B cell (primary cell): ENCODE measurements around the gene CHPT1. TPM values are rescaled to one million over a fixed set of nuclear protein-coding genes. Genes with fewer than 3 reads are reported as not detected.

Experiments used
- ATAC-seq: fragments of 200-7000 bp; cut with Tn5 transposase; one replicate; pipeline ENCODE4 v1.10.0; 2021; ENCODE audit warnings: low read depth, mild to moderate bottlenecking, moderate number of reproducible peaks, moderate library complexity
- CTCF ChIA-PET: fragments of 350-600 bp; sonication (Branson Sonifier 250); formaldehyde crosslinking; loops from one replicate; lab custom pipeline; 2021; ENCODE audit warnings: antibody characterized with exemption, inconsistent platforms; lab: Charles Lee
- POLR2A ChIA-PET: fragments of 350-600 bp; sonication (Branson Sonifier 250); formaldehyde crosslinking; loops from one replicate; lab custom pipeline; 2021; ENCODE audit warnings: antibody characterized with exemption; lab: Charles Lee
- DNase-seq: peaks from one replicate; pipeline ENCODE4 v3.0.0; 2013
- H2AFZ ChIP-seq: 2 replicates; pipeline ENCODE4 v1.6.1; 2012; ENCODE audit warnings: mild to moderate bottlenecking, low read depth, low read length; ENCODE audit not compliant: insufficient read depth, poor library complexity, severe bottlenecking
- H3K27ac ChIP-seq, 2 donors: 1 replicate in 1 of 2; 2 replicates in 1 of 2; pipeline ENCODE4 v1.5.1; 2012 to 2013; ENCODE audit warnings: low read length in 2 of 2, mild to moderate bottlenecking in 2 of 2, moderate library complexity in 1 of 2
- H3K27me3 ChIP-seq, 4 experiments: fragments of 200-600 bp in 1 of 4; sonication (generic) in 1 of 4; replicated peaks in 1 of 4; 1 replicate in 2 of 4; 2 replicates in 2 of 4; pipeline versions ENCODE4 v1.6.1 to v1.7.0; 2013 to 2016; ENCODE audit warnings: low read length in 3 of 4, mild to moderate bottlenecking in 2 of 4, mixed read lengths in 1 of 4, moderate library complexity in 1 of 4; ENCODE audit not compliant: insufficient read depth in 4 of 4, control insufficient read depth in 3 of 4; ENCODE audit errors: control extremely low read depth in 1 of 4
- H3K36me3 ChIP-seq, 2 experiments: replicated peaks in 1 of 2; 1 replicate in 1 of 2; 2 replicates in 1 of 2; pipeline versions ENCODE4 v1.6.1 to v1.7.1; 2013; ENCODE audit warnings: low read length in 1 of 2; ENCODE audit not compliant: insufficient read depth in 2 of 2, control insufficient read depth in 1 of 2; ENCODE audit errors: control extremely low read depth in 1 of 2, extremely low read depth in 1 of 2
- H3K4me1 ChIP-seq, 2 donors: fragments of 200-600 bp in 1 of 2; sonication (generic) in 1 of 2; 1 replicate in 1 of 2; 2 replicates in 1 of 2; pipeline versions ENCODE4 v1.5.1 to v1.6.1; 2013 to 2017; ENCODE audit warnings: low read length in 2 of 2; ENCODE audit not compliant: control insufficient read depth in 2 of 2, insufficient read depth in 2 of 2
- H3K4me2 ChIP-seq: replicated peaks from 2 replicates; pipeline ENCODE3; 2012; ENCODE audit warnings: mild to moderate bottlenecking, low read depth, low read length; ENCODE audit not compliant: poor library complexity, severe bottlenecking
- H3K4me3 ChIP-seq, 5 experiments: fragments of 200-600 bp in 1 of 5; sonication (generic) in 1 of 5; 1 replicate in 3 of 5; 2 replicates in 2 of 5; pipeline versions ENCODE4 v1.5.1 to v1.7.0; 2011 to 2016; ENCODE audit warnings: low read length in 4 of 5, mild to moderate bottlenecking in 4 of 5, low read depth in 2 of 5, control low read depth in 1 of 5, moderate library complexity in 1 of 5; ENCODE audit not compliant: insufficient read depth in 1 of 5; ENCODE audit errors: control extremely low read depth in 1 of 5, extremely low read depth in 1 of 5
- H3K79me2 ChIP-seq: fragments of 200-600 bp; sonication (generic); one replicate; pipeline ENCODE4 v1.6.0; 2016; ENCODE audit warnings: low read length; ENCODE audit not compliant: control insufficient read depth, insufficient read depth
- H3K9ac ChIP-seq: fragments of 200-600 bp; sonication (generic); 2 replicates; pipeline ENCODE4 v1.6.1; 2017; ENCODE audit warnings: mild to moderate bottlenecking, low read length, moderate library complexity
- H3K9me3 ChIP-seq, 3 donors: one replicate each; pipeline versions ENCODE4 v1.6.1 to v1.7.1; 2013; ENCODE audit warnings: low read length in 2 of 3; ENCODE audit not compliant: control insufficient read depth in 2 of 3, insufficient read depth in 1 of 3; ENCODE audit errors: control extremely low read depth in 1 of 3
- H4K20me1 ChIP-seq: 2 replicates; pipeline ENCODE4 v1.6.0; 2012; ENCODE audit warnings: mild to moderate bottlenecking, low read length; ENCODE audit not compliant: insufficient read depth, control insufficient read depth, poor library complexity, severe bottlenecking
- H3K27ac Mint-ChIP-seq: one replicate; pipeline ENCODE4 v1.8.0; 2021; ENCODE audit warnings: mixed read lengths
- H3K27me3 Mint-ChIP-seq: one replicate; pipeline ENCODE4 v1.8.0; 2021; ENCODE audit warnings: mixed read lengths
- H3K4me1 Mint-ChIP-seq: one replicate; pipeline ENCODE4 v1.8.0; 2021; ENCODE audit warnings: mixed read lengths
- H3K4me3 Mint-ChIP-seq: one replicate; pipeline ENCODE4 v1.8.0; 2021; ENCODE audit warnings: mixed read lengths
- H3K9me3 Mint-ChIP-seq: one replicate; pipeline ENCODE4 v1.8.0; 2022; ENCODE audit warnings: mixed read lengths; ENCODE audit not compliant: insufficient read depth
- EZH2 ChIP-seq: IDR thresholded peaks from 2 replicates; pipeline ENCODE4 v1.6.1; 2012; ENCODE audit warnings: borderline replicate concordance, low read depth, mild to moderate bottlenecking, moderate library complexity, low read length; ENCODE audit not compliant: insufficient read depth, poor library complexity, severe bottlenecking
- WGBS: methylation state at CpG from one replicate; pipeline ENCODE4 v1.1.5; 2013; ENCODE audit warnings: missing lambda C conversion rate; ENCODE audit not compliant: insufficient coverage; 5-methylcytosine and 5-hydroxymethylcytosine counted together
- intact Hi-C: fragments of 100-400 bp; cut with micrococcal nuclease; formaldehyde crosslinking; loops from one replicate; pipeline ENCODE4 v1.10.0; 2022
- polyA plus RNA-seq: library from polyadenylated mRNA; depleted of rRNA; stranded (reverse); fragments of >200 nt; gene quantifications from 2 replicates; pipeline ENCODE4 v1.2.3, GENCODE V29; 2012
- small RNA-seq: library from RNA; depleted of rRNA; stranded (forward); fragments of <200 nt; gene quantifications from one replicate; pipeline ENCODE3, GENCODE V24; 2012; ENCODE audit warnings: low replicate concordance, low read depth; ENCODE audit not compliant: insufficient read length
- total RNA-seq, 2 donors: library from RNA; stranded (reverse); fragments of 120-200 nt in 1 of 2; gene quantifications; 1 replicate in 1 of 2; 2 replicates in 1 of 2; pipeline versions ENCODE4 v1.2.3 to v1.2.4, GENCODE V29; 2013 to 2022
- TF ChIP-seq, protein P1 (sequence below): fragments of 200-600 bp; IDR thresholded peaks from one replicate; pipeline ENCODE4 v1.8.0; 2022; ENCODE audit warnings: antibody characterized with exemption, mild to moderate bottlenecking

Gene CHPT1
- total and polyA plus RNA-seq, 2 donors (not counting 1 experiment from before 2014, with no cell fraction given): 46.9 to 215 TPM

DNA sequence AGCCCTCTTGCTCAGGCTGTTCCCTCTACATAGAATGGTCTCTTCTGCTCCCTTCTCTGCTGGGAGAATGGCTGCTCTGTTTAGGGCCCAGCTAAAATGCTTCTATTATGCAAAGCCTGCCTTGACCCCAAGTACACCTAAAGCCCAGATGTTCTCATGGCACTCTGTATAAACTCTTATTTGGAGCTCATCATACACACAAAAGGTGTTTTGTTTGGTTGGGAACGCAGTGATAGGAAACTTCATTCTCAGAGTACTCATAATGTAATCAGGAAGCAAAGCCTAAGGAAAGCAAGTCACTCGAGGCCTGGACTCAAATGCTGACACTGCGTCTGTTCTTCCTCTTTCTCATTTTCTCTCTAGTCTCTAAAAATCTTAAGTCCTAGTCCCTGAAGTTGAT lies 80.0 kb downstream of the CHPT1 start:
- H3K27me3 ChIP-seq: no peaks in the 10 kb centered on the region
- H3K4me3 ChIP-seq: no peak overlapping the region
- H3K4me2 ChIP-seq: no peak overlapping the region
- H2AFZ ChIP-seq: no peak overlapping the region
- 27% methylated on average over 2 of the region's 3 CpGs for WGBS
- Mint-ChIP-seq H3K27me3 (no peaks in the 10 kb centered on the region), H3K27ac (no peak overlapping the region), H3K4me1 (peaks cover 19% of the 10 kb centered on the region), H3K4me3 (no peak overlapping the region), H3K9me3 (no peaks in the 10 kb centered on the region)
- peaks cover 0 to 6% of the 10 kb centered on the region in 2 experiments for H3K36me3 ChIP-seq
- H3K4me1 ChIP-seq: peaks cover 5 to 7% of the 10 kb centered on the region in 2 donors
- ATAC-seq (no peak), DNase-seq (no peak)
- intact Hi-C loops: no loop called here
- CTCF ChIA-PET: interaction anchor here (0.6 to 3.1 kb wide), 7 partner anchors 17 to 363 kb away, joined by 3 to 14 read pairs (median 3); no protein-coding TSS in a partner anchor
- no peak overlapping the region for H3K27ac ChIP-seq
- no peak overlapping the region for H3K9ac ChIP-seq
- H4K20me1 ChIP-seq: no peaks in the 10 kb centered on the region
- POLR2A ChIA-PET: no interaction called here
- no peaks in the 10 kb centered on the region for H3K79me2 ChIP-seq
- H3K9me3 ChIP-seq: no peaks in the 10 kb centered on the region
- no peak for TF ChIP-seq EZH2
- TF ChIP-seq, protein P1, sequence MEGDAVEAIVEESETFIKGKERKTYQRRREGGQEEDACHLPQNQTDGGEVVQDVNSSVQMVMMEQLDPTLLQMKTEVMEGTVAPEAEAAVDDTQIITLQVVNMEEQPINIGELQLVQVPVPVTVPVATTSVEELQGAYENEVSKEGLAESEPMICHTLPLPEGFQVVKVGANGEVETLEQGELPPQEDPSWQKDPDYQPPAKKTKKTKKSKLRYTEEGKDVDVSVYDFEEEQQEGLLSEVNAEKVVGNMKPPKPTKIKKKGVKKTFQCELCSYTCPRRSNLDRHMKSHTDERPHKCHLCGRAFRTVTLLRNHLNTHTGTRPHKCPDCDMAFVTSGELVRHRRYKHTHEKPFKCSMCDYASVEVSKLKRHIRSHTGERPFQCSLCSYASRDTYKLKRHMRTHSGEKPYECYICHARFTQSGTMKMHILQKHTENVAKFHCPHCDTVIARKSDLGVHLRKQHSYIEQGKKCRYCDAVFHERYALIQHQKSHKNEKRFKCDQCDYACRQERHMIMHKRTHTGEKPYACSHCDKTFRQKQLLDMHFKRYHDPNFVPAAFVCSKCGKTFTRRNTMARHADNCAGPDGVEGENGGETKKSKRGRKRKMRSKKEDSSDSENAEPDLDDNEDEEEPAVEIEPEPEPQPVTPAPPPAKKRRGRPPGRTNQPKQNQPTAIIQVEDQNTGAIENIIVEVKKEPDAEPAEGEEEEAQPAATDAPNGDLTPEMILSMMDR: no peak

DNA sequence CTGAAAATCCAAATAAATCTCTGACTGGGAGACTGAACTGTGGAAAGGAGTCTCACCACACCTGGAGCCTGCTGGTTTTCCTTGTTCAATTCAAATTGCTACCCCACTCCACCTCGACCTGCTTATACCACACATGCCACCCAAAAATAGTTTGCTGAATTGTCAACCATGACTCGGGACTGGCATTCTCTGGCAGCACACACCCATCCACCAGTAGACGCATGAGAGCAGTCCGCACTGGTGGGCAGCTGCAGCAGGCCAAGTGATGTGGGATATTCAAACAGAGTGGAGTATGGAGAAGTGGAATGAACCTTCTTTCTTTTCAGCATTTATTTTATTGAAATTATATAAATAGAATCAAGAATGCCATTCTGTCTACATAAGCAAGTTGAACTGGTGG lies 80.5 kb downstream of the CHPT1 start:
- intact Hi-C loops: no loop called here
- TF ChIP-seq, protein P1: no peak
- no peak for TF ChIP-seq EZH2
- H3K4me3 ChIP-seq: no peak overlapping the region
- H3K4me2 ChIP-seq: no peak overlapping the region
- Mint-ChIP-seq H3K4me1 (peaks cover 19% of the 10 kb centered on the region), H3K27ac (no peak overlapping the region), H3K4me3 (no peak overlapping the region), H3K9me3 (no peaks in the 10 kb centered on the region), H3K27me3 (no peaks in the 10 kb centered on the region)
- H4K20me1 ChIP-seq: no peaks in the 10 kb centered on the region
- H3K27ac ChIP-seq: no peak overlapping the region
- no peak for DNase-seq
- peaks cover 5 to 7% of the 10 kb centered on the region in 2 donors for H3K4me1 ChIP-seq
- H3K36me3 ChIP-seq: peaks cover 0 to 6% of the 10 kb centered on the region in 2 experiments
- no peaks in the 10 kb centered on the region for H3K9me3 ChIP-seq
- ATAC-seq: no peak
- CTCF ChIA-PET: interaction anchor here (1.2 to 3.8 kb wide), 5 partner anchors 22 to 61 kb away, joined by 3 to 31 read pairs (median 14); partner anchors contain the start of gene GNPTAB
- H3K27me3 ChIP-seq: no peaks in the 10 kb centered on the region
- no peaks in the 10 kb centered on the region for H3K79me2 ChIP-seq
- WGBS: 0% methylated on average over 1 of the region's 4 CpGs
- H3K9ac ChIP-seq: no peak overlapping the region
- no peak overlapping the region for H2AFZ ChIP-seq
- POLR2A ChIA-PET: no interaction called here

Small RNAs within 50 kb of the gene (small RNA-seq; reads per million reads assigned to genes)
- gene RNU6-101P: not detected
- not detected for gene RNY1P16

Other genes starting within 250 kb of the CHPT1 start
- gene SPIC, start 222.3 kb upstream of the CHPT1 start, total RNA-seq: not detected in 2 replicates
- gene SPIC, start 222.3 kb upstream of the CHPT1 start, polyA plus RNA-seq: not detected in 2 replicates
- gene MYBPC1, start 102.7 kb upstream of the CHPT1 start, total RNA-seq: not detected in 2 replicates
- gene MYBPC1, start 102.7 kb upstream of the CHPT1 start, polyA plus RNA-seq: not detected in 2 replicates
- gene SYCP3, start 41.8 kb downstream of the CHPT1 start, total RNA-seq: 0.12 and 0.80 TPM in 2 replicates
- 0.04 and 0.17 TPM in 2 replicates for gene SYCP3, start 41.8 kb downstream of the CHPT1 start, polyA plus RNA-seq
- gene GNPTAB, start 133.3 kb downstream of the CHPT1 start, total RNA-seq: 78.8 and 79.4 TPM in 2 replicates
- gene GNPTAB, start 133.3 kb downstream of the CHPT1 start, polyA plus RNA-seq: 10.4 and 11.1 TPM in 2 replicates
- 7.9 and 10.2 TPM in 2 replicates for gene DRAM1, start 179.9 kb downstream of the CHPT1 start, total RNA-seq
- 2.1 and 2.7 TPM in 2 replicates for gene DRAM1, start 179.9 kb downstream of the CHPT1 start, polyA plus RNA-seq